Upper lobe of right lung (tissue), 1 donor: ENCODE results near the gene RGS11. TPM values are rescaled to one million over a fixed set of nuclear protein-coding genes. Genes with fewer than 3 reads are reported as not detected.

Experiments used
- ATAC-seq: fragments of 200-7000 bp; cut with Tn5 transposase; one replicate; pipeline ENCODE4 v1.9.1; 2020; ENCODE audit warnings: mild to moderate bottlenecking, moderate library complexity
- DNase-seq: peaks from one replicate; pipeline ENCODE4 v3.0.0-alpha.2; 2020
- H3K27ac ChIP-seq: fragments of 200-600 bp; one replicate; pipeline ENCODE4 v1.8.0; 2022
- H3K27me3 ChIP-seq: fragments of 200-600 bp; one replicate; pipeline ENCODE4 v1.8.0; 2022; ENCODE audit warnings: mild to moderate bottlenecking
- H3K36me3 ChIP-seq: fragments of 200-600 bp; one replicate; pipeline ENCODE4 v1.8.0; 2022
- H3K4me1 ChIP-seq: fragments of 200-600 bp; one replicate; pipeline ENCODE4 v1.8.0; 2022
- H3K4me3 ChIP-seq: fragments of 200-600 bp; one replicate; pipeline ENCODE4 v1.8.0; 2022; ENCODE audit warnings: mild to moderate bottlenecking
- H3K9me3 ChIP-seq: fragments of 200-600 bp; one replicate; pipeline ENCODE4 v1.8.0; 2022
- CTCF ChIP-seq: fragments of 200-600 bp; IDR thresholded peaks from one replicate; pipeline ENCODE4 v1.8.0; 2022; ENCODE audit warnings: antibody characterized with exemption
- intact Hi-C: fragments of 100-400 bp; cut with DNase I; formaldehyde crosslinking; loops from one replicate; pipeline ENCODE4 v1.11.0; 2022
- total RNA-seq: library from RNA; stranded (reverse); fragmentation: NEBNext Ultra II Directional; extraction: Animal tissue kit (Norgen Biotek cat#: 25700); gene quantifications from one replicate; pipeline ENCODE4 v1.2.1, GENCODE V29; 2021
- donor health status: DM: no; HTN: yes; CAD: no; lungs with severe emphysema.

Gene RGS11
- total RNA-seq, 1 donor from 2014 or later: 7.8 TPM

DNA sequence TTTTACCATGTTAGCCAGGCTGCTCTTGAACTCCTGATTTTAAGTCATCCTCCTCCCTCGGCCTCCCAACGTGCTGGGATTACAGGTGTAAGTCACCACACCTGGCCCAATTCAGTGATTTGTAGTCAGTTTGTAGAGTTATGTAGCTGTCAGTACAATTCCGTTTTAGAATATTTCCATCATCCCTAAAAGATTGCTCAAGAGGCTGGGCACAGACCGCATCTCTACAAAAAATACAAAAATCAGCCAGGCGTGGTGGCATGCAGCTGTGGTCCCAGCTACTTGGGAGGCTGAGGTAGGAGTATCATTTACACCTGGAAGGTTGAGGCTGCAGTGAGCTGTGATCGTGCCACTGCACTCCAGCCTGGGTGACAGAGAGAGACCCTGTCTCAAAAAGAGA lies 20.6 kb downstream of the RGS11 start:
- ATAC-seq (no peak), DNase-seq (no peak)
- intact Hi-C loops: no loop called here
- no peaks in the 10 kb centered on the region for H3K27me3 ChIP-seq
- TF ChIP-seq CTCF: no peak
- H3K9me3 ChIP-seq: no peaks in the 10 kb centered on the region
- H3K4me1 ChIP-seq: no peaks in the 10 kb centered on the region
- no peak overlapping the region for H3K27ac ChIP-seq
- H3K36me3 ChIP-seq: peaks cover 30% of the 10 kb centered on the region
- no peak overlapping the region for H3K4me3 ChIP-seq

DNA sequence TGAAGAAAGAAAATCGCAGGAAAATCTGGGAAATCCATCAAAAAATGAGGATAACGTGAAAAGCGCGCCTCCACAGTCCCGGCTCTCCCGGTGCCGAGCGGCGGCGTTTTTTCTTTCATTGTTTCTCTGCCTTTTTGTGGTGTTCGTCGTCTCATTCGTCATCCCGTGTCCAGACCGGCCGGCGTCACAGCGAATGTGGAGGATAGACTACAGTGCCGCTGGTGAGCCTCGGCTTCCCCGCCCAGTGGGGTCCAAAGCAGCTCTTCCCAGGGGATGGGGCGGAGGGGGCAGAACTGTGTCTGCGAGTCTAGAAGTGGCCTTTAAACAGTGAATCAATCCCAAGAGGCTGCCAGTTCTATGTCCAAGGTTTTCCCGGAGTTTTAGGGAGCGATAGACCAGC lies 21.3 kb downstream of the RGS11 start:
- peaks cover 30% of the 10 kb centered on the region for H3K36me3 ChIP-seq
- ATAC-seq (no peak), DNase-seq (no peak)
- no peaks in the 10 kb centered on the region for H3K4me1 ChIP-seq
- H3K9me3 ChIP-seq: no peaks in the 10 kb centered on the region
- no peaks in the 10 kb centered on the region for H3K27me3 ChIP-seq
- H3K4me3 ChIP-seq: no peak overlapping the region
- no peak overlapping the region for H3K27ac ChIP-seq
- no peak for TF ChIP-seq CTCF
- intact Hi-C loops: no loop called here

DNA sequence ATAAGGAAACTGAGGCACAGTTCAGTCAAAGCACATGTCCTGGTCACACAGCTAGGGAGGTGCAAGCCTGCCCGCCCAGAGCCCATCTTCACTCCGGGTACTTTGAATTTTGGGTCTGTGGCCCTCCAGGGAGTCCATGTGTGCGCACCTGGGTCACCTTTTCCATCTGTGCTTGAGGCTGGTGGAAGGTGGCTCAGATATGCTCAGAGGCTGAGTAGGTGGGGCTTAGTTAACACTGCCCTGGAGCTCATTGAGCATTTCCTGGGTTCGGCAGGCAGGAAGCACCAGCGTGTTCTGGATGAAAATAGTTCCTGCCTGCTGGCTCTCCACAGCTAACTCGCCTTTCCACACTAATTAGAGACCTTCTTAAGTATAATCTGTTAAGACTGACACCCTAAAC lies 21.9 kb downstream of the RGS11 start:
- DNase-seq (no peak), ATAC-seq (no peak)
- H3K9me3 ChIP-seq: no peaks in the 10 kb centered on the region
- H3K27ac ChIP-seq: no peak overlapping the region
- no peak for TF ChIP-seq CTCF
- H3K36me3 ChIP-seq: peaks cover 29% of the 10 kb centered on the region
- intact Hi-C loops: no loop called here
- H3K4me1 ChIP-seq: no peaks in the 10 kb centered on the region
- no peaks in the 10 kb centered on the region for H3K27me3 ChIP-seq
- H3K4me3 ChIP-seq: no peak overlapping the region

GRCh38 chr16:252366-253337 lies 23.1 kb downstream of the RGS11 start:
- peak overlapping the region; percentile 15 for H3K4me3 ChIP-seq
- no peak for TF ChIP-seq CTCF
- H3K27ac ChIP-seq: peak overlapping the region; percentile 42
- peaks cover 29% of the 10 kb centered on the region for H3K36me3 ChIP-seq
- ATAC-seq (no peak), DNase-seq (no peak)
- no peaks in the 10 kb centered on the region for H3K27me3 ChIP-seq
- no peaks in the 10 kb centered on the region for H3K9me3 ChIP-seq
- intact Hi-C loops: no loop called here
- no peaks in the 10 kb centered on the region for H3K4me1 ChIP-seq

- TF ChIP-seq CTCF: no peak
- no peaks in the 10 kb centered on the region for H3K9me3 ChIP-seq
- no peak overlapping the region for H3K27ac ChIP-seq
- no peak for ATAC-seq
- DNase-seq: no peak
- peaks cover 19% of the 10 kb centered on the region for H3K36me3 ChIP-seq
- no peak overlapping the region for H3K4me3 ChIP-seq
- no peaks in the 10 kb centered on the region for H3K27me3 ChIP-seq
- intact Hi-C loops: no loop called here
- H3K4me1 ChIP-seq: no peaks in the 10 kb centered on the region
Observed at GRCh38 chr16:249431-249830, 26.3 kb downstream of the RGS11 start.
